OCI-LY1 (cell line): ENCODE results near the gene GP1BB.

Experiments
- EZH2 ChIP-seq: fragments of 200-600 bp; sonication (generic), shearing (Covaris generic); IDR thresholded peaks from 2 replicates; pipeline ENCODE4 v1.8.0; 2017; ENCODE audit warnings: borderline replicate concordance, mixed run types, mild to moderate bottlenecking, antibody characterized with exemption, low read length, moderate library complexity, mixed read lengths
- TF ChIP-seq, protein P1 (sequence below): fragments of 200-600 bp; sonication (generic), shearing (Covaris generic); IDR thresholded peaks from 2 replicates; pipeline ENCODE4 v1.5.1; 2017; ENCODE audit warnings: mild to moderate bottlenecking, antibody characterized with exemption, low read length, moderate library complexity, mixed read lengths

DNA sequence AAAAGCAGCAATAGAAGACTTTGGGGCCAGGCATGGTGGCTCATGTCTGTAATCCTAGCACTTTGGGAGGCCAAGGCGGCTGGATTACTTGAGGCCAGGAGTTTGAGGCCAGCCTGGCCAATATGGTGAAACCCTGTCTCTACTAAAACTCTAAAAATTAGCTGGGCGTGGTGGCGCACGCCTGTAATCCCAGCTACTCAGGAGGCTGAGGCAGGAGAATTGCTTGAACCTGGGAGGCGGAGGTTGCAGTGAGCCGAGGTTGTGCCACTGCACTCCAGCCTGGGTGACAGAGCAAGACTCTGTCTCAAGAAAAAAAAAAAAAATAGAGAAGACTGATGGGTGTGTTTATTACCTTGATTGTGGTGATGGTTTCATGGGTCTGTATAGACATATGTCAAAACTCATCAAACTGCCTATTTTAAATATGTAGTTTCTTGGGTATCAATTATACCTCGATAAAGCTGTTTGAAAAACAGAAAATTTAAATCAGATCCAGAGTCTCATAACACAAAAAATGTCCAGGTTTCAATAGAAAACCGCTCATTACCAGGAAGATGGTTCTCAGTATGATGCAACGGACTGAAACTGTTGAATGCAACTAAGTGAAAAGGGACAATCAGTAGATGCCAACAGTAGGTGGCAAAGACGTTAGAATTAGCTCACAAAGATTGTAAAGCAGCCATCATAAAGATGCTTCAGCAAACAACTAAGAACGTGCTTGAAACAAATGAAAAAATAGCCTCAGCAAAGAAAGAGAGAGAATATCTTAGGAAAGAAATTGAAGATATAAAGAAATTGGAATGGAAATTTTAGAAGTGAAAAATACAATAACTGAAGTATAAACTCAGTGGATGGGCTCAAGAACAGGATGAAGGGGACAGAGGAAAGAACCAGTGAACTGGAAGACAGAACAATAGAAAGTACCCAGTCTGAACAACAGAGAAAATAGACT, 42.2 kb upstream of the GP1BB start:
- TF ChIP-seq, protein P1, sequence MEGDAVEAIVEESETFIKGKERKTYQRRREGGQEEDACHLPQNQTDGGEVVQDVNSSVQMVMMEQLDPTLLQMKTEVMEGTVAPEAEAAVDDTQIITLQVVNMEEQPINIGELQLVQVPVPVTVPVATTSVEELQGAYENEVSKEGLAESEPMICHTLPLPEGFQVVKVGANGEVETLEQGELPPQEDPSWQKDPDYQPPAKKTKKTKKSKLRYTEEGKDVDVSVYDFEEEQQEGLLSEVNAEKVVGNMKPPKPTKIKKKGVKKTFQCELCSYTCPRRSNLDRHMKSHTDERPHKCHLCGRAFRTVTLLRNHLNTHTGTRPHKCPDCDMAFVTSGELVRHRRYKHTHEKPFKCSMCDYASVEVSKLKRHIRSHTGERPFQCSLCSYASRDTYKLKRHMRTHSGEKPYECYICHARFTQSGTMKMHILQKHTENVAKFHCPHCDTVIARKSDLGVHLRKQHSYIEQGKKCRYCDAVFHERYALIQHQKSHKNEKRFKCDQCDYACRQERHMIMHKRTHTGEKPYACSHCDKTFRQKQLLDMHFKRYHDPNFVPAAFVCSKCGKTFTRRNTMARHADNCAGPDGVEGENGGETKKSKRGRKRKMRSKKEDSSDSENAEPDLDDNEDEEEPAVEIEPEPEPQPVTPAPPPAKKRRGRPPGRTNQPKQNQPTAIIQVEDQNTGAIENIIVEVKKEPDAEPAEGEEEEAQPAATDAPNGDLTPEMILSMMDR, result no peak
- no peak for TF ChIP-seq EZH2
